ENCODE measurements around the gene LCA5L.

Gene LCA5L

GRCh38 chr21:39445321-39446269 lies at the start of gene LCA5L:
Gene LCA5L, minus strand, starts transcription at chr21:39445778. Its CDS starts 17,285 bp downstream, at chr21:39428493.
- no peak for FAIRE-seq

DNA sequence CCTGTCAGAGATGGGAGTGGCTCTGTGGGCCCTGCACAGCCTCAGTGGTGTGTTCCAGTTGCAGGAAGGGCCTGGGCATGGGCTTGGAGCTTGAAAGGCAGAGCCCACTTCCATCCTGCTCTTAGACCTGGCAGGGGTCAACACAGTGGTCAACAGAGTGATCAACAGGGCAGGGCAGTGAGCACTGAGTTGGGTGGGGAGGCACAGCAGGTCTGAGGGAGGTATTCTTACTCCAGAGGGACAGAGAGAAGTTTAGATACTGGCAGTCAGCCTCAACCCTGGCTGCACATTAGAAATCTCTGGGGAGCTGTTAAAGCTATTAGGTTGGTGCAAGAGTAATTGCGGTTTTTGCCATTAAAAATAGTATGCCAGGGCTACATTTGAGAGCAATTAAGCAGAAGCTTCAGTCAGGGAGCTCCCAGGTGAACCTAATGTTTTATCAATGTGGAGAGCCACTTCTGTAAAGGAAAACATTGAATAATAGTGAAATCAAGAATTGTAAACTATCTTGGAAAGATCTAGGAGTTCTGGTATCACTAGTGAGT lies 43.9 kb upstream of the LCA5L start:
- no peak for FAIRE-seq

GRCh38 chr21:39484711-39485276 lies 39.2 kb upstream of the LCA5L start:
- FAIRE-seq = no peak

GRCh38 chr21:39483917-39484316 lies 38.3 kb upstream of the LCA5L start:
- no peak for FAIRE-seq

- no peak for FAIRE-seq
Measured at GRCh38 chr21:39481886-39482285, 36.3 kb upstream of the LCA5L start.

DNA sequence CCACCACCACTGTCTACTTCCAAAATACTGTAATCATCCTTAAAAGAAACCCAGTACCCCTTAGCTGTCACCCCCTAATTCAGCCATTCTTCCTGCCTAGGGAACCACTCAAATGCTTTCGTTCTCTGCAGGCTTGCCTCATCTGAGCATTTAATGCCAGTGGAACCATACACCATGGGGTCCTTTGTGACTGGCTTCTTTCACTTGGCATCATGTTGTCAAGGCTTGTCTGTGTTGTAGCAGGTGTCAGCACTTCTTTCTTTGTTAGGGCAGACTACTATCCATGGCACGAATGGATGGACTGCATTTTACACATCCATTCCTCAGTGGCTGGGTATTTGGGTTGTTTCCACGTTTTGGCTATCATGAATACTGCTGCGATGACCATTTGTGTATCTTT lies 34.7 kb upstream of the LCA5L start:
- no peak for FAIRE-seq

DNA sequence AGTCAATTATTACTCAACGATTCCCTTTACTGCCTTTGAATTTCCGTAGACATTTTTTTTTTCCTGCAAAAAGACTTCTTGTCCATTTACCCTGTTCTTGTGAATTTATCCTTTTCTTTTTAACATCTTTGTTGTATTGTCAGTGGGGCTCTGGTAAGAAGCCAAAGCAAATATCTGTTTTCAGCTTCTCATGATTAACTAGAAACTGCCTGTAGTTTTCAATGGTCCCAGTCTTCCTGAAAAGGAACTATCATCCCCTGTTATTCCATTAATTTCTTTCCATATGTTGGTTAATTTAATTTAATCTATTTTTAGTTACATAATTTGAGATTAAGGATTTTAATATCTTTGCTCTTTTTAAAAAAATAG lies 34.2 kb upstream of the LCA5L start:
- no peak for FAIRE-seq

DNA sequence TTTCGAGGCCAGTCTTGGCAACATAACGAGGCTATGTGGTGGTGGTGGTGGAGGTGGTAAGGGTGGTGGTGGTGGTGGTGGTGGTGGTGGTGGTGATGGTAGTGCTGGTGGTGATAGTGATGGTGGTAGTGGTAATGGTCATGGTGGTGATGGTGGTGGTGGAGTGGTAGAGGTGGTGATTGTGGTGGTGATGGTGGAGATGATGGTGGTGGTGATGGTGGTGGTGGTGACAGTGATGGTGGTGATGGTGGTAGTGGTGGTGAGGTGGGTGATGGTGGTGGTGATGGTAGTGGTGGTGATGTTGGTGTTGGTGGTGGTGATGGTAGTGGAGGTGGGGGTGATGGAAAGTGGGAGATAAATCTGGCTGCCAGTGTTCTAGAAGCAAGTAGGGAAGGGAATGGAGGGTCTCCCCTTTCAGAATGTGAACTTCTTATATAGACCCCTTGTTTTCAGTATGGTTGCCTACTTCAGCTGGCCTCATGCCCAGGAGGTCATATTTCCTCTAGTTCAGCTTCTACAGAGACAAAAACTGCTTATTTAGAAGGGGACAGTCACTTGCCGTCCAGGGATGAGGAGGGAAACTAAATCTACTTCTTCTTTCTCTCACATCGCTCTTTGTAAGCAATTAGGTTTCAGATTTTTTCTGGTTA lies 33.7 kb upstream of the LCA5L start:
- FAIRE-seq = no peak

GRCh38 chr21:39474611-39475010 lies 29.0 kb upstream of the LCA5L start:
- no peak for FAIRE-seq

DNA sequence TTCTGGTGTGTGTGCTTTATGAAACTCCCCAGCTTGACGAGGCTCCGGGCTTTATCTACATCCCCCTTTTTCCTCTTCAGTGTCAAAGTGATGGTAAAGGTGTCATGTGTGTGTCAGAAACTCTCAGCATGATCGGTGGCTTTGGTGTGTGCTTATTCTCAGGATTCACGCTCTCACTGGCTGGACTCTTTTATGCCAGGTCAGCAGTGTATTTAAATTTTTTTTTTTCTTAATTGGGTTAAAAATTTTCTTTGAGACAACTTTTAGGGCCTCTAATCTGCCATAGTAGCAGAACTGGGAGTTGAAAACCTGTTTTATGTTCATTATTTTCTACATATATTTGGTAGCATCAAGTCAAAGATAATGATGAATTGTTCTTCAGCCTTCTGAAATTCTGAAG lies 27.2 kb upstream of the LCA5L start:
- FAIRE-seq = no peak

GRCh38 chr21:39471598-39471997 lies 26.0 kb upstream of the LCA5L start:
- no peak for FAIRE-seq

- FAIRE-seq = no peak
Measured at GRCh38 chr21:39468559-39468958, 23.0 kb upstream of the LCA5L start.

GRCh38 chr21:39467746-39468145 lies 22.2 kb upstream of the LCA5L start:
- no peak for FAIRE-seq

GRCh38 chr21:39466584-39466983 lies 21.0 kb upstream of the LCA5L start:
- FAIRE-seq = no peak

DNA sequence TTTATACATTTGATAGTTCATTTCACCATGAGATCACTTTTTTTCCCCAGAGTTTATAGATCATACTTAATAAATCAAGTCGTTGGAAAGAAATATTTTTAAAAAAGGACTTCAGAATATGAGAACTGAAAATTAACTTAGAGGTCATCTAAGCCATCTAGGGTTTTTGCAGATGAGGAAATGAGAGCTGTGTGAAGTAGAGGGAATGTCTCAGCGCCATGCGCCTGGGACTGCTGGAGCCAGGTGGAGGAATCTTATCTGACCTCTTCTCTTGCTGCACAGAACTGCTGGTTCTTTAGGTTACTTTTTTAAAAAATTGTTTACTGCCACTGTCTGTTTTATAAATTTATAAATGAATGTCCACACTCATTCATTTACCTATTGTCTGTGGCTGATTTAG lies 17.7 kb upstream of the LCA5L start:
- FAIRE-seq = no peak

- no peak for FAIRE-seq
Measured at GRCh38 chr21:39461419-39461818, 15.8 kb upstream of the LCA5L start.

- FAIRE-seq = no peak
Measured at GRCh38 chr21:39456665-39457064, 11.1 kb upstream of the LCA5L start.

DNA sequence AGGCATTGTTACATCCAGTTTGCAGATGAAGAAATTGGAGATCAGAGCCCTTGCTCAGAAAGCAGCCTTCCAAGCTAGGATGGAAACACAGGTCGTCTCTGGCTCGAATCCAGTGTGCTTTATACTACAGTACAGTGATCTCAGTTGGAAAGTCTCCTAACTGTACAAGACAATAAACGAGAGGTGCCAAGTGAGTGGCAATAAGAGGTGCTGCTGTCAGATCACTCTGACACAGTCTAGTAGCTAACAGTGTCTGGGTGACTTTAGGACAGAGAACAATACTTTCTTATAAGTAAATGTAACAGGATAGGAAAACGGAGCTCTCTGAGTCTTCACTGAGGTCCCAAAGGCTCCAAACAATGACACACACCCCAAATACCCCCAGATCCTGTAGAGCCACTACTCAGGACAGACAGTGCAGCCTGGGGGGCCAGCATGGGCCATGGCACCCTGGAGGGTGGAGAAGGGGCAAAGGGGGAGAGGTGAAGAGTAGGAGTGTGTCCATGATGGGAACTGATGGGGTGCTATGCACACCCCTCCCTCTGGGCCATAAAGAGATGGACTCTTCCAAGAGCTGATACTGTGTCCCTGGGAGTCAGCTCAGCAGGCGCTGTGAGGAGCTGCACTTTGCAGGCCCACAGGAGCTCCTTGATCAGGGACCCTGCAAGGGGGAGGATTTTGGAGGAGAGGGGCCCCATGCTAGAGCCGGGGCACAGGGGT lies 9.5 kb upstream of the LCA5L start:
- FAIRE-seq = no peak

- FAIRE-seq = no peak
Measured at GRCh38 chr21:39453571-39454179, 8.1 kb upstream of the LCA5L start.

DNA sequence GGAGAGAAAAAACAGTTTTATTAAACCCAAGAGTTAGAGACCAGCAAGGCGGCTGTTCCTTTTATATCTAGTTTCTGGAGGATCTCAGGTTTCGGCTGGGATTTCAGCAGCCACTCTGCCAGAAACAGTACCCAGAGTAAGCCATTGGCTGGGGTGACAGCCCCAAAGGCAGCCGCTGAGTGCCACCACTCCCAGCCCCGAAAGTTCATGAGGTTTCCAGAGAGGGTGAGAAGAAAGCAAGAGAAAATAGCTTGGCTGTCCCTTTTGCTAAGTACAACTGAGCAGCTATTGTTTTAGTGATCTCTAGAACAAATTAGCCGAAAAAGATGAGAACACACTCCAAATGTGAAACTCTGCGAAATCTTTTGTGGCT lies 7.4 kb upstream of the LCA5L start:
- FAIRE-seq = no peak

DNA sequence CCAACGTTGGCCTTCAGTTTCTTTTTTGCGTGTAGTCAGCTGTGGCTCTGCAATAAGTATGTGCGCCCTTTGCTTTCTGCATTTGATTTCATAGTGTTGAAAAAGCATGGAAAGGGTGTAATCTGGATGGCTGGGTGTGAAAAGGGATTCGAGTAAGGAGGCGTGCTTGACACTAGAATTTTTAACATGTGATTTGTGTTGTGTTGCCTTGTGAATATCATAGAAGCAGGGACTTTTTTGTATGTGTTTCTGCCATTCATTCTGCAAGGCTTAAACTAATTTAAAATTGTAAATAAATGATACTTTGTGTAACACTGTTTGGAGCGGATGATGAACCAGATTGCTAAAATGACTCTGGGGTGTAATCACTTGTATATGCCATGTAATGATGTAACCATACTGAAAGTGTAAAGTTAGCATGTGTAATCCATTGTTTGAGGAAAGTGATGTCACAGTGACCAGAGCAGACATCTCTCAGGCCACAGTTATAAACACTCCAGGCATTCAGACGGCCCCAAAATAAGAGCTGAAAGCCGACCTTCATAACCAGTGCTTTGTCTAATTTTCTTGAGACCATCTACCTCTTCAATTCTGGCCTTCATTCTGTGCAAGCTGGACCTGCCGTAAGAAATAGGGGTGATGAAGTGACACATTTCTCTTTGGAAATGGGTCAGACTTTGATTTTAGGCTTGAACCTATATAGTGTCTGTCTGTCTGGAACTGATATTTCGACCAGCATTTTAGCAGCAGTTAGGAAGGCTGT lies 6.8 kb upstream of the LCA5L start:
- FAIRE-seq = no peak

Measured in islet of Langerhans (tissue), 1 donor.